Measurements from ENCODE around the gene TTC34.

TTC34 gene

DNA sequence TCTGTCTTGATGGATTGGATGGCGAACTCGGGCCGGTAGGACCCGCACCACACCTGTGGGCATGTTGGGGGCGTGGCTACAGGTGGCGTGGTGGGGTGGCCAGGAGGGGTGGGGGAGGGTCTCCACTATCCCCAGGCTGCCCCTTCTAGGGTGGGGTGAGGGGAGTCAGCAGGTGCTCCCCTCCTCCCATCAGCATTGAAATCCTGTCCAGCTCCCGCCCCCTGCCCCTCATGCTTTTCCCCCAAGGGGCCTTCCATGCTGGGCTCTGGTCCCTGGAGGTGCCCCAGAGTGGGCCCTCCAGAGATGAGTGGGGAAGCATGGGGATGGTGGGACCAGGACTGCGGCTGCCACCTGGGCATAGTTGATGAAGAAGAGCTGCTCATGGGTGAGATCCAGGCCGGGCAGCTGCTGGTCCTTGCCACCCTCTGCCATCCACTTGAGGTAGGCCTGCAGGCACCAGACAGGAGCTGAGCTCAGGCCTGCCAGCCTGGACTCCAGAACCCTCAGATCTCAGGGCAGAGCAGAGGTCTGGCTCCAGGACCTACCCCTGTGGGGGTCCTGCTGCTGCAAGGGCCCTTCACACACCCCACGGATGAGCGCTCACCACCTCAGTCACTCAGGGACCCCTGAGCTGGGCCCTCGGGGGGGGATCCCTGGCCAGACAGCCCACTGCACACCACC lies 209.8 kb downstream of the TTC34 start:
- Mint-ChIP-seq H3K27me3 (peaks cover 36% of the 10 kb centered on the region), H3K9me3 (no peaks in the 10 kb centered on the region), H3K27ac (no peak overlapping the region), H3K36me3 (ENCODE audit: low read depth) (peaks cover 31% of the 10 kb centered on the region), H3K4me1 (ENCODE audit: low read depth) (peaks cover 19% of the 10 kb centered on the region), H3K4me3 (no peak overlapping the region)
- intact Hi-C loops (cut with micrococcal nuclease) = no loop called here

GRCh38 chr1:2591233-2591580 lies 210.3 kb downstream of the TTC34 start:
- peaks cover 19% of the 10 kb centered on the region for H3K4me1 Mint-ChIP-seq (ENCODE audit: low read depth)
- no peak overlapping the region for H3K4me3 Mint-ChIP-seq
- H3K27ac Mint-ChIP-seq = no peak overlapping the region
- no peaks in the 10 kb centered on the region for H3K9me3 Mint-ChIP-seq
- intact Hi-C loops (cut with micrococcal nuclease) = no loop called here
- H3K27me3 Mint-ChIP-seq = peaks cover 36% of the 10 kb centered on the region
- H3K36me3 Mint-ChIP-seq (ENCODE audit: low read depth) = peaks cover 36% of the 10 kb centered on the region

DNA sequence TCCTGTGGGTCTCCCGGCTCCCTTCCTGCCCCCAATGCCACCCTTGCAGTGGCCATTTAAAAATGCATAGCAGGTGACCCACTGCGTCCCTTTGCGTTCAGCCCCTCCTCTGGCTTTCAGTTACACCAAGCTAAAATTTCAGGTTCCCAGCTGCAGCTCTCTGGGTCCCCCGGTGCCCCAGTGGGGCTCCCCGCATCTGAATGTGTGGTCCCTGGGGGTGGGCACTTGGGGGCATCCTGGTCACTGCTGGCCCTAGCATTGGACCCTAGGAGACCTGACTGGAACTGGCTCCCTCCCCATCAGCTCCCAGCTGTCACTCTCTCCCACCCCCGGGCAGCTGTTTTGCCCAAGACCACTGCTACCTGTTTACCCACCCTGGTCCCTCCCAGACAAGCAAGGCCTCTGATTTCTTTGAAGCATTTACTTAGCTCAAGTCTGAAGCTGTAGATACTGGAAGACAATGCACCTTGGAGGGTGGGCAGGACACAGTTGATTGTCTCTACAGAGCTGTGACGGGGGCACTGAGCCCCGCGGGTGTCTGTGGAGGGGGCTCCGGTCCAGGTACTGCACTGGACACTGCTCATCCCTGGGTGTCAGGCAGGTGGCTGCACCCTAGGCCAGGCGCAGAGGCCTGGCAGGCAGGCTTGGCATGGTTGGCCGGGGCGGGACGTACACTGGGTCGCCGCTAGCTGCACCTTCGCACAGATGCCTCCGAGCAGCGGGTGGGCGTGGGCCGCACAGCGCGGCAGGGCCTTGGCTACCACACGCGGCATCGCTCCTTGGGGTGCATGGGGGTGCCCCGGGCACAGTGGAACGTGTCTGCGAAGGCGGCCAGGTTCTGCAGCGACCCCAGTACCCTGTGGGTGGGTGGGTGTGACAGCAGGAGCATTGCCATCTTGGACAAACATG lies 211.0 kb downstream of the TTC34 start:
- peaks cover 39% of the 10 kb centered on the region for H3K36me3 Mint-ChIP-seq (ENCODE audit: low read depth)
- peaks cover 34% of the 10 kb centered on the region for H3K27me3 Mint-ChIP-seq
- H3K27ac Mint-ChIP-seq = no peak overlapping the region
- H3K4me3 Mint-ChIP-seq = no peak overlapping the region
- intact Hi-C loops (cut with micrococcal nuclease) = no loop called here
- H3K9me3 Mint-ChIP-seq = no peaks in the 10 kb centered on the region
- peaks cover 20% of the 10 kb centered on the region for H3K4me1 Mint-ChIP-seq (ENCODE audit: low read depth)

- H3K36me3 Mint-ChIP-seq (ENCODE audit: low read depth) = peaks cover 46% of the 10 kb centered on the region
- H3K27ac Mint-ChIP-seq = no peak overlapping the region
- H3K4me1 Mint-ChIP-seq (ENCODE audit: low read depth) = peaks cover 29% of the 10 kb centered on the region
- no peaks in the 10 kb centered on the region for H3K9me3 Mint-ChIP-seq
- intact Hi-C loops (cut with micrococcal nuclease) = no loop called here
- H3K27me3 Mint-ChIP-seq = peaks cover 32% of the 10 kb centered on the region
- no peak overlapping the region for H3K4me3 Mint-ChIP-seq
Observed at GRCh38 chr1:2589431-2590232, 211.9 kb downstream of the TTC34 start.

DNA sequence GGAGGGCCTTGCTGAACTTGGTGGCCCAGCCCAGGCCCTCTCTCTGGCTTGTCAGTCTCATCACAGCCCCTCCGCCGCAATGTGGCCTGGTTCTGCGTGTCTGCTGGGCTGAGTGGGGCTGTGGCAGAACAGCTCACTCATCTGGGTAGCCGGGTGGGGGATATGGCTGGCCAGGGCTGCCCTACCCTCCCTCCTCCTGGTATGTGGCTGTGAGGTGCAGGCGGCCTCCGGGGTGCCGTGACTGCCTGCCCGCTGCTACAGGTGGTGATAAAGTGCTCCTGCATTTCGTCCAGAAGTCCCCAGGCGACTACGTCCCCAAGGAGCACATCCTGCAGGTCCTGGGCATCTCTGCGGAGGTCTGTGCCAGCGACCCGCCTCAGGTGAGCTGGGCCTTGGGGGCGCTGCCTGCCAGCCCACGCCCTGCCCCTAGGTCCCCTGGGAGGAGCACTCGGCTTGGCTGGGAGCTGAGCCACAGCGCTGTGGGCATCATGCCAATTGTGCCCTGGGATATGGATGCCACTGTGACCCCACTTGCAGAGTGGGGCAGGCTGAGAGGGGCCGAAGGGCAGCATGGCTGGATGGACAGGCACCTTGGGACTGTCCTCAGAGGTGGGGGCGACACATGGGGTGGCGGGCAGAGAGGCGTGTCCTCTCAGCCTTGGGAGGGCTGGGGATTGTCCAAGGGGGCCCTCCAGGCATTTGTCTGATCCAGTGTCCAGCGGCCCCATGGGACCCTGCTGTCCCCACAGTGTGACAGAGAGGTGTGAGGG lies 212.6 kb downstream of the TTC34 start:
- Mint-ChIP-seq H3K27ac (no peak overlapping the region), H3K36me3 (ENCODE audit: low read depth) (peaks cover 49% of the 10 kb centered on the region), H3K9me3 (no peaks in the 10 kb centered on the region), H3K4me3 (no peak overlapping the region), H3K27me3 (peaks cover 27% of the 10 kb centered on the region), H3K4me1 (ENCODE audit: low read depth) (peaks cover 32% of the 10 kb centered on the region)
- intact Hi-C loops (cut with micrococcal nuclease) = no loop called here

DNA sequence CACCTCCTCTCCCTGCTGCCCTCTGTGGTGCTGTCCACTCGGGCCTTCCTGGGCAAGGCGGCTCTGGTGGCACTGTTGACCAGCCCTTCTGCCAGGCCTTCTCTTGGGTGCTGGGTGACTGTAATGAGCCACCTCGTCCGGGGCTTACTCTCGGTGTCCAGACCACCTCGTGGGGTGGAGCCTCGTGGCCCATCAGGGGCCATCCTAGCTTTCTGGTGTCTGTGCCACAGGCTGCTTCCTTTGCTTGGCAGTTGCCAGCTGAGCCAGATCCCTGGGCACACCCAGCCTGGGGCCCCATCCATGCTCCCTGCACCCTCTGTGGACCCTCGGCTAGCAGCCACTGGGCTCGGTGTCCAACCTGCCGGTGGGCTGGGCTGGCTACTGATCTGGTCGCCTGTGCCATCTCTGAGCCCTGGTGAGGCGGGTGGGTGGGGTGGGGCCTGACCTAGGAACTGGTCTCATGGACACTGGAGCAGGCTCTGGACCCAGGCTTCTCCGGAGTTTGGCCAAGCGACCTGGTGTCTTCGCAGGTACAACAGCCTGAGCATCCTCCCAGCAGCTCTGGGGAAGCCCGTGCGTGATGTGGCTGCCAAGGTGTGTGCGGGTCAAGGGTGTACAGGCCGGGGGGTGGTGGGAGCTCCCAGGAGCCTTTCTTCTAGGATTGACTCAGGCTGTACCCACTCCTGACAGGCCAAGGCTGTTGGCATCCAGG lies 213.5 kb downstream of the TTC34 start:
- peaks cover 40% of the 10 kb centered on the region for H3K4me1 Mint-ChIP-seq (ENCODE audit: low read depth)
- peak overlapping the region; percentile 98 for H3K27ac Mint-ChIP-seq
- intact Hi-C loops (cut with micrococcal nuclease) = no loop called here
- H3K27me3 Mint-ChIP-seq = peaks cover 21% of the 10 kb centered on the region
- peak overlapping the region; percentile 86 for H3K4me3 Mint-ChIP-seq
- no peaks in the 10 kb centered on the region for H3K9me3 Mint-ChIP-seq
- H3K36me3 Mint-ChIP-seq (ENCODE audit: low read depth) = peaks cover 49% of the 10 kb centered on the region

GRCh38 chr1:2587071-2587859 lies 214.2 kb downstream of the TTC34 start:
- Mint-ChIP-seq H3K4me1 (ENCODE audit: low read depth) (peaks cover 46% of the 10 kb centered on the region), H3K36me3 (ENCODE audit: low read depth) (peaks cover 49% of the 10 kb centered on the region), H3K27me3 (peaks cover 16% of the 10 kb centered on the region), H3K4me3 (peak overlapping the region; percentile 86), H3K9me3 (no peaks in the 10 kb centered on the region), H3K27ac (peak overlapping the region; percentile 98)
- intact Hi-C loops (cut with micrococcal nuclease) = no loop called here

DNA sequence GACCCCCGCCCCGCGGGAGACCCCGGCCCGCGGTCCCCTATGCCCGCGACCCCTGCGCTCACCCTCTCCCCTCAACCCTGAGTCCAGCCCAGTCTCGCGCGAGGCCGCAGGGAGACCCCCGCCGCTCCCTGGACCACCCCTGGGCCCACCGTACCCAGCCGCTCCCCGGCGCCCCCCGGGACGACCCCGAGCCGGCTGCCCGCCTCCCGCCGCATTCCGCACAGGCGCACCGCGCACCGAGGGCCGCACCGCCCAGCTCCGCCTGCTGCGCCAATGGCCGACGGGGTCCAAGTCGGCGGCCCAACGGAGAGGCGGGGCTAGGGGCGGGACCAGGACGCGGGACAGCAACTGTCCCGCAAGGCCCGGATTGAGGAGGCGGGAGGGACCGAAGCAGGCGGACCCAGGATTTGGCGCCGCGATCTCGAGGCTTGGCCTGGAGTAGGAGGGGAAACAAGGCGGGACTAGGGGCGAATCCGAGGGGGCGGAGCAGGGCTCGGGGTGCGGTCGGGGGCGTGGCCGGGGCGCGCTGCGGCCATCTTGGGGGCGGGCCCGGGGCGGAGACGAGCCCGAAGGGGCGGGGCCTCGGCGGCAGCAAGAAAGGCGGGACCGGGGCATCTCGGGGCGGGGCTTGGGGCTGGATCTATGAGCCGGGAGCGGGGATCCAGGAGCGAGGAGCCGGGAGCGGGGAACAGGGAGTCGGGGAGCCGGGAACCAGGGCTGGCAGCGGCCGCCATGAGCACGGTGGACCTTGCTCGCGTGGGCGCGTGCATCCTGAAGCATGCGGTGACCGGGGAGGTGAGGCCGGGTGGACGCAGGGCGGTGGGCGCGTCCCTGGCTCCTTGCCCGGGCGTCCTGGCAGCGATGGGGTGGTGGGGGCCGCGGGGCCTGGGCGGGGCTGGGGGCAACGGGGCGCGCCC lies 215.1 kb downstream of the TTC34 start, which contains the start of gene PRXL2B:
TSS of gene PRXL2B (plus strand) at position 624 of the 917 bp plus-strand sequence. CDS start at position 733, 109 bp downstream.
- Mint-ChIP-seq H3K9me3 (no peaks in the 10 kb centered on the region), H3K36me3 (ENCODE audit: low read depth) (peaks cover 49% of the 10 kb centered on the region), H3K4me1 (ENCODE audit: low read depth) (peaks cover 54% of the 10 kb centered on the region), H3K4me3 (peak within 1 kb of the TSS; percentile 86), H3K27me3 (peaks cover 13% of the 10 kb centered on the region), H3K27ac (peak within 1 kb of the TSS; percentile 98)
- intact Hi-C loops (cut with micrococcal nuclease) = loop anchor here (1.0 kb wide), 2 partner anchors 38 to 60 kb away; partner anchors contain the start of gene PANK4
